ENCODE data around the gene CRYM.
"Not testable (repeated sequence)": the region's sequence is repeated elsewhere in the genome, so short reads cannot be mapped to it uniquely, and the experiment has no call there.

CRYM gene

GRCh38 chr16:21277927-21278706, at the start of gene CRYM:
Gene CRYM (minus strand): TSS chr16:21278290. CDS start chr16:21278251, 39 bp downstream.
- DNase-seq (ENCODE audit: low spot score), result peak; percentile 84

- DNase-seq (ENCODE audit: low spot score), result no peak
Observed at GRCh38 chr16:21327046-21327445, 49.0 kb upstream of the CRYM start.

GRCh38 chr16:21326459-21326858, 48.4 kb upstream of the CRYM start:
- no peak for DNase-seq (ENCODE audit: low spot score)

- no peak for DNase-seq (ENCODE audit: low spot score)
Observed at GRCh38 chr16:21324267-21324666, 46.2 kb upstream of the CRYM start.

- not testable (repeated sequence) for DNase-seq (ENCODE audit: low spot score)
Observed at GRCh38 chr16:21322251-21322650, 44.2 kb upstream of the CRYM start.

- no peak for DNase-seq (ENCODE audit: low spot score)
Observed at GRCh38 chr16:21321736-21322135, 43.6 kb upstream of the CRYM start.

- no peak for DNase-seq (ENCODE audit: low spot score)
Observed at GRCh38 chr16:21314339-21314738, 36.2 kb upstream of the CRYM start.

GRCh38 chr16:21312863-21313372, 34.8 kb upstream of the CRYM start:
- not testable (repeated sequence) for DNase-seq (ENCODE audit: low spot score)

- DNase-seq (ENCODE audit: low spot score), result not testable (repeated sequence)
Observed at GRCh38 chr16:21312046-21312445, 34.0 kb upstream of the CRYM start.

GRCh38 chr16:21306712-21307111, 28.6 kb upstream of the CRYM start:
- not testable (repeated sequence) for DNase-seq (ENCODE audit: low spot score)

- DNase-seq (ENCODE audit: low spot score), result peak; percentile 59
Observed at GRCh38 chr16:21302898-21303528, 24.9 kb upstream of the CRYM start.

GRCh38 chr16:21302454-21302853, 24.4 kb upstream of the CRYM start:
- no peak for DNase-seq (ENCODE audit: low spot score)

- no peak for DNase-seq (ENCODE audit: low spot score)
Observed at GRCh38 chr16:21301895-21302291, 23.8 kb upstream of the CRYM start.

GRCh38 chr16:21301168-21301894, 23.2 kb upstream of the CRYM start:
- DNase-seq (ENCODE audit: low spot score), result peak; percentile 85

GRCh38 chr16:21300309-21301167, 22.4 kb upstream of the CRYM start:
- DNase-seq (ENCODE audit: low spot score), result peak; percentile 94

GRCh38 chr16:21289789-21290188, 11.7 kb upstream of the CRYM start:
- not testable (repeated sequence) for DNase-seq (ENCODE audit: low spot score)

- DNase-seq (ENCODE audit: low spot score), result no peak
Observed at GRCh38 chr16:21285314-21285713, 7.2 kb upstream of the CRYM start.

GRCh38 chr16:21284414-21284813, 6.3 kb upstream of the CRYM start:
- DNase-seq (ENCODE audit: low spot score), result no peak

- DNase-seq (ENCODE audit: low spot score), result peak; percentile 67
Observed at GRCh38 chr16:21283521-21284289, 5.6 kb upstream of the CRYM start.

- no peak for DNase-seq (ENCODE audit: low spot score)
Observed at GRCh38 chr16:21281698-21282389, 3.8 kb upstream of the CRYM start.
